ENCODE measurements around the gene CHP1.
"Not testable (repeated sequence)": the region's sequence is repeated elsewhere in the genome, so short reads cannot be mapped to it uniquely, and the experiment has no call there.

CHP1 gene

DNA sequence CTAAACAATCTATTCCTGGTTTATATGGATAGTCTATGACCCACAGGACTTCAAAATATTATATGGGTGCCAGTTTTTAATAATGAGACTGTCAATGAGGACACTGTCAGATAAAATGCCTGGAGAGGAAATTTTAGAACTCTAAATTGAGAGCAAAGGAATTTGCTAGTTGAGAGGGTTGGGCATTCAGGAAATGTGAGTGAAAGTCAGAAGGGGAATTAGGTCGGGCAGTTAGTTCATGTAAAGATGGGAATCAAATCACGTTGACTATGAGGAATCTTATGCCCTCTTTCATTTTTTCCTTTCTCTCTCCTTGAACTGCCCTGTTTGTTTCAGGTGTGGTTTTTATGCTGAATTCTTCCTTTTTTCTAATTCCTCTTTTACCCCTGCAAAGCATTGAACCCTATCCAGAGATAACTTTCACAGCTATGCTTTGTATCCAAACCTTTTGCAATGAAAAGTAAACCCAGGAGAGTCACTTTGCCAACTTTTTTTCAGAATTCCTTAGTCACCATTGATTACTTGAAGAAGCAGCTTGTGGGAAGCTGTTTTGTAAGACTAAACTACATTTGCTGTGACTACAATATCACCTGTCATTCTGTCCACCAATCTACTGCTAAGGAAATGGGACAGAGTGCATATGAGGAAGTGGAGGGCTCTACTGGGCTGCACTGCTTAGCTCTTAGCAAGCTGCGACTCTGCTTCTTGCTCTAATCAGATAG, 27.8 kb downstream of the CHP1 start:
- no peak for DNase-seq

DNA sequence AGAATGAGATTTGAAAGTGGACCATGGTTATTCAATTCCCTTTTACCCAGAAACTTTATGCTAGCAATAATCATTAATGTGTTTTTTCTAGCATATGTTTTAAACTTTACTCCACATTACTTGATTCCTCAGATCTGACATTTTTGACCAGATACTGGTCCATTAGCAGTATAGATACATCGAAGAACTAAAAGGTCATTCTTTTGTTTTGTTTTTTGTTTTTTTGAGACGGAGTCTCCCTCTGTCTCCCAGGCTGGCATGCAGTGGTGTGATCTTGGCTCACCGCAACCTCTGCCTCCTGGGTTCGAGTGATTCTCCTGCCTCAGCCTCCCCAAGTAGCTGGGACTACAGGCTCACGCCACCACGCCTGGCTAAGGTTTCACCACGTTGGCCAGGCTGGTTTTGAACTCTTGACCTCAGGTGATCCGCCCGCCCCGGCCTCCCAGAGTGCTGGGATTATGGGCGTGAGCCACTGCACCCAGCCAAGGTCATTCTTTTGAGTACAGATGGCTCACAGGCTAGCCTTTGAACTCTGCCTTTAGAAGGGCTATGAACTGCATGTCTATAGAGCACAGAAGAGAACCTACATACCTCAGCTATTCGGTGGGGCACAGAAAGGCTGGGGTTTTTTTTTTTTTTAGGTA, 28.6 kb downstream of the CHP1 start:
- DNase-seq, result no peak

DNA sequence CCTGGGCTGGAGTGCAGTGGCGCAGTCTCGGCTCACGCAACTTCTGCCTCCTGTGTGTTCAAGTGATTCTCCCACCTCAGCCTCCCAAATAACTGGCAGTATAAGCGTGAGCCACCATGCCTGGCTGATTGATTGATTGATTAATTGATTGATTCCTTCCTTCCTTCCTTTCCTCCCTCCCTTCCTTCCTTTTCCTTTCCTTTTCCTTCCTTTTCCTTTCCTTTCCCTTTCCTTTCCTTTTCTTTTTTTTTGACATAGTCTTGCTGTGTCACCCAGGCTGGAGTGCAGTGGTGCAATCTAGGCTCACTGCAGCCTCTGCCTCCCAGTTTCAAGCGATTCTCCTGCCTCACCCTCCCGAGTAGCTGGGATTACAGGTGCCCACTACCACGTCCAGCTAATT, 29.9 kb downstream of the CHP1 start:
- not testable (repeated sequence) for DNase-seq

DNA sequence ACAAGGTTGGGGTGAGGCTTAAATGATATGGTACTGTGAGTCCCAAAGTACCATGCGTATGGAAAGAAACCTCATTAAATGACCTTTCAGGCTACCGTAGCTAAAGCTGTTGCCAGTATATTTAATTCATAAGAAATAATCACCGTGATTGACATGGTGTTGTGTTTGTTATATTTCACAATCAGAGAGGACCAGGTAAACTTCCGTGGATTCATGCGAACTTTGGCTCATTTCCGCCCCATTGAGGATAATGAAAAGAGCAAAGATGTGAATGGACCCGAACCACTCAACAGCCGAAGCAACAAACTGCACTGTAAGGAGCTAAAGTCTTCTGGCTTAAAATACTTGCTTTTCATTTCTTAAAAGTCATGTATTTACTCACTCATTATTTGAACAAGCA, 31.5 kb downstream of the CHP1 start:
- no peak for DNase-seq

DNA sequence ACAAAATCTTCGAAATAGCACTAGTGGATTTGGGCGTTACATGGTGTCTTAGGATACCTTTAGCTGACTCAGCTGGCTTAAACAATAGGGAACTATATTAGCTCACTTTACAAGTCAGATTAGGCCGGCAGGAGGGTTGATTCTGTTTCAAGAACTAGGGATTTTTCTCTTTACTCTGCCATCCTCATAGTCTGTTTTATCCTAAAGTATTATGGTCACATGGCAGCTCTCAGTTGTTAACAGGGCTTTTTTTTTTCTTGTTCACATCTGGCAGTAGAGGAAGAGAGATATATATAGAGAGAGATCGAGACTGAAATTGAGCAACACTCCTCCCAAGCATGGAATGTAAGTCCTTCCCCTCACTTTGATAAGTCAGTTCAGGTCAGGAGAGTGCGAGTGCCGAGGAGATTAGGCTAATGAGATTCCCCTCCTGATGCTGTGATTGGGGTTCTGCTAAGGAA, 32.9 kb downstream of the CHP1 start:
- DNase-seq, result no peak

DNA sequence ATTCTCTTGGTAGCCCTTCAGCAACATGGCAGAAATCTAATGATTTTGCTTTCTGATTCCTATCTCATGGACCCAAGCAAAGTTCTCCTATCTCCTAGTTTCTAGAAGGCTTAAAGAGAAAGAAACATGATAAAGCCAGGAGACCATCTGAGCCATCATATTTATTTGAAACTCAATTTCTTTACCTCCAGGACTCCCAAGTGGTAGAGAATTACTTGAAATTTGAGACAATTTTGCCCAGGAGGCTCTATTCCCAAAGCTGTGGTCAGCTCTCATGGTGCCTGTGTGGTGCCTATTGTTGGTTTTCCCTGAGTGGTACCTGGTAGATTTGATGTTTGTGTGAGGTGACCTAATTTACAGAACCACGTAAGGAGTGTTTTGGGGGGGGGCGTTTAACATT, 38.8 kb downstream of the CHP1 start:
- no peak for DNase-seq

DNA sequence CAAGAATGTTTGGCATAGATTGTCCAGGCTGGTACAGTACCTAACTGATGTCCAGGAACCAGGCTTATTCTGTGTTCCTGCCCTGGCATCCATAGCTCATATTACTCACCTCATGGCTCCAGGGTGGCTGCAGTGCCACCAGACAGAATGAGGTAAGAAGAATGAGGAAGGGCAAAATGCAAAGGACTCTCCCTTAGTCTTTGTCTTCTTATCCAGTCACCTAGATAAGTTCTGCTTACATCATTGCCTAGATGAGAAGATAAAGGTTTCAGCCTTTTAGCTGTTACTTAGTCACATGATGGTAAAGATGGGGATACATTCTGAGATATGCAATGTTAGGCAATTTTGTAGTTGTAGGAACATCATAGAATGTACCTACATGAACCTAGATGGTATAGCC, 45.8 kb downstream of the CHP1 start:
- DNase-seq, result no peak

DNA sequence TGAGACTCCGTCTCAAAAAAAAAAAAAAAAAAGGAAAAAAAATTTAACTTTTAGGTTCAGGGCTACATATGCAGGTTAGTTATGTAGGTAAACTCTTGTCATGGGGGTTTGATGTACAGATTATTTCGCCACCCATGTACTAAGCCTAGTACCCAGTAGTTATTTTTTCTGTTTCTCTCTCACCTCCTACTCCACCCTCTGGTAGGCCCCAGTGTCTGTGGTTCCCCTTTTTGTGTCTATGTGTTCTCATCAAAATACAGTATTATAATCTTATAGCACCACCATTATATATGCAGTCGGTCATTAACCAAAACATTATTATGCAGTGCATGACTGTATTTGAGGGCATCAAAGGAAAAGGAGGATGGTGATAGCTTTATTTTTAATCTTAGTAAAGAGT, 47.3 kb downstream of the CHP1 start:
- DNase-seq, result no peak

DNA sequence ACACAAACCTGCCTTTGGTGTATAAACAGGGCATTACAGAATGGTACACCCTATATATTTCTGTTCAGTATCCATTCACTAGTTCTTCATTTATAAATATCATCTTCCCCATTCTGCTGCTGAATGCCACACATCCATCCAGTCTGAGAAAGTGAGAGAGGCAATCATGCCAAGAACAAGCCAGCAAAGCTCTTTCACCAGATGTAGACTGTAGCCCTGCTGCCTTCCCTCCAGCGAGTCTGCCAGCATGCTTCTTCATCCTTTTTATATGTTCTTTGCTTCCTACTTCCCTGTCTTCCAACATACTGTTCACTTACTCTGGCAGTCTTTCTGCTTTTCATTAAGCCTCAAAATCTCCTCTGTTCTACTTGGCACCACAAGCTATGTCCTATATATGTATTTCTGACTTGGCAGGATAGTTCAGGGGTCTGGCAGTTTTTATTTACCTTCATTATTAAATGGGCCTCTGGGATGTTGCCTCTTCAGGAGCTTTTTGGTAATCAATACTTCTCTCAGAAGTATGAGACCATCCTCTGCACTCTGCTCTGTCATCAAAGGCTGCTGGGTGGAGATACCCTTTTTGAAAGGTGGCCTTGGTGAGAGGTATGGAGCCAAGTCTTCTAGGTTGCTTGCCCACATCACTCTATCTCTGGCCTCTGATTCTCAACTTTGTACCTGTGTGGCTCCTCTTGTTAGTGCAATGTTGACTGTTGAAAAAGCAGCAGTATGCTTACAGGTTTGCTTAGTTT, 48.6 kb downstream of the CHP1 start:
- DNase-seq, result no peak

DNA sequence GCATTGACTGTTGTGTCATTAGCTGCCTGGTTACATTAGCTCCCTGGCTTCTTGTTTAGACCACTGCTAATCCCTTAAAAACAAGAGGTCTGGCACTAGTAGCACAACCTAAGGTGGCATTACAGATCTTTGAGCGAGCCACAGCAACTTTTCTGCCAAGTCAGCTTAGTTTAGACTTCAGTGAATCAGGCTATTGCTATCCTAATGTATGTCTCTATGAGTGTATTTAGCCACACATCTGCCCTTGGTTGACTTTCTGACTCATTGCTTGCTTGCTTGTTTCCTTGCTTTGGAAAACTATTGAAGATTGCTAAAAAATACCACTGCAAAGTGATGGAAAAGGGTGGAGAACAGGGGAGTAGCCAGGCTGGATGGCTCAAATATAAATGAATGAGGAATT, 50.2 kb downstream of the CHP1 start:
- no peak for DNase-seq

DNA sequence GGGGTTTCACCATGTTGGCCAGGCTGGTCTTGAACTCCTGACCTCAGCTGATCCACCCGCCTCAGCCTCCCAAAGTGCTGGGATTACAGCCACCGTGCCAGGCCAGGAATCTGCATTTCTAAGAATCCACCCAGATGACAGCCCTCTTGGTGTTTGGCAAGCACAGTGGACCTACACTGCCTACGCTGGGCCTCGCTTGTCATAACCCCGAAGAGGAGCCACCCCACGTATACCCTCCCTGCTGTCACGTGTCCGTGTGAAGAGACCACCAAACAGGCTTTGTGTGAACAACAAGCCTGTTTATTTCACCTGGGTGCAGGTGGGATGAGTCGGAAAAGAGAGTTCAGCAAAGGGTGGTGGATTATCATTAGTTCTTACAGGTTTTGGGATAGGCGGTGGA, 51.4 kb downstream of the CHP1 start:
- peak; percentile 27 for DNase-seq

DNA sequence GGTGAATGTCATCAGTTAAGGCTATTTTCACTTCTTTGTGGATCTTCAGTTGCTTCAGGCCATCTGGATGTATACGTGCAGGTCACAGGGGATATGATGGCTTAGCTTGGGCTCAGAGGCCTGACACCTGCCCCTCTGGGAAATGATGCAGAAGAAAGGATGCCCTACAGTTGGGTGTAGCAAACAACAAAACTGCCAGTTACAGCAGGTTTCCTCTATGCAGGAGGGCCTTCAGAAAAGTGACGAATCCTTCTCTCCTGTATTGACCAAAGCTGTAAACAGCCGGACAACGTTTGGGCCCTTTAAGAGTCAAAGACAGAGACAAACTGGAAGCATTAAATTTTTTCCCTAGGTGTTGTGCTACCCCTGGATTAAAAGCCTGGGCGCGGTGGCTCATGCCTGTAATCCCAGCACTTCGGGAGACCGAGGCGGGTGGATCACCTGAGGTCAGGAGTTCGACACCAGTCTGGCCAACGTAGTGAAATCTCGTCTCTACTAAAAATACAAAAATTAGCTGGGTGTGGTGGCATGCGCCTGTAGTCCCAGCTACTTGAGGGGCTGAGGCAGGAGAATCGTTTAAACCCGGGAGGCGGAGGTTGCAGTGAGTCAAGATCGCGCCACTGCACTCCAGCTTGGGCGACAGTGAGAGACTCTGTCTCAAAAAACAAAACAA, 52.0 kb downstream of the CHP1 start:
- peak; percentile 25 for DNase-seq

DNA sequence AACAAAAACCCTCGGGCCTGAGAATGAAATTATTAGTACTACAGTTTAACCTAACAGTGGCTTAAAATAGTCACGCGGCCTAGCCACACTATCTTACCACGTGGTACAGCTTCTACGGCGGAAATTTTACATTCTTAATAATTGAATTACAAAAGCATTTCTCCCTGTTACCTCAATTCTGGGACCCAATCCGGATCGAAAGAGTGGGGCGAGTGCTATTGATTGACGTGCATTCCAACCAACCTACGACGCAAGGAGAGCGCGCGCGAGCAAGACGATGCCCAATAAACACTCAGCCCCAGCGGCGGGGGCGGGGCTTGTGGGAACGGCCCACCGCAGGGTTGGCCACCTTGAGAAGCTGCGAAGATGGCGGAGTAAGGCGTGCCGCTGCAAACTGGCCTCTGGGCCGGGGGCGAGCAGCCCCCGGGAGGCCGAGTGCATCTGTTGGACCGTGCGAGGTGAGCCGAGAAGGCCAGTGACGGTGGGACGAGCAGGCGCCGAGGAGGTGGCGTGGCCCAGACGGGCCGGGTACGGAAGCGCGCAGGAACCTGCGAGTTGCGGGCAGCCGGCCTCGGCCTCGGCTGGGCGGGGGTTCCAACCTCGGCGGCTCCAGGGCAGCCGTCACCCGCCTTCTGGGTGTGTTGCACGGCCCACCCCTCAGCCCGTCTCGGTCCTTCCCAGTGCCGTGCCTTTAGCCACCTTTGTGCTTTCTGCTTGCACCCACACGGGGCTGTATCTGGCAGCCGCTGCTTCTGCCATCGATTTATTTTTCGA, 52.8 kb downstream of the CHP1 start:
- DNase-seq, result peak; percentile 99

DNA sequence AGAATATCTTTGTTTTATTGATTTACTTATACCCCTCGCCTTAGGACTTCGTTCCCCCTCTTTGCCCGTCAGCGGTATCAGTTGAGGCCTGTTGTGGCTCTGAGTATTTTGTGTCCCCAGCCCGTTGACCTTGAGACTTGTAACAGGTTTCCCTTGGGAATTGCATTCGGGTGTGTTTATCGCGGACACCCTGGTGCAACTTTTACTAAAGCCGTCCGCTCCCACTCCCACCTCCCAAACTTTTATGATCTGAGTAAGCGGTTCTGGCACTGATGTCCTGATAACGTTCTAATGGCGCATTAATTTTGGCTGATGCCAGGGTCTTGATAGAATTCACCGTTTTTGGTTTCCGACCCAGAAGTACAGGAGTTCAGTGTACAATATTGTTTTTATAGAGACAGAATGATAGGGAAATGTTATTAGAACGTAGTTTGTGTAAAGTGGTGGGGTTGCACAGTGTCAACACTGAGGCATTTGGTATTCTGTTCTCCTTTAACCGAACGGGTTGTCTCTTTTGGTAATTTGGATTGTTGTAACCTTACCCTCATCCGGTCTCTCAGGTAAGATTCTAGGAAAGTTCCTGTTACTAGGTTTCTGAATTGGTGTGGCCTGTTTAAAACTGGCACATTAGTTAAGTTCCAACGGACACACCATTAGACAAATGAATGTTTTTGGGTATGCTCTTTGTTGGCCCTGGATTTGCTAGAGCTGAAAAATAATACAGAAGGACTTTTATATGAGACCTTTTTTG, 53.5 kb downstream of the CHP1 start:
- DNase-seq, result peak; percentile 37

DNA sequence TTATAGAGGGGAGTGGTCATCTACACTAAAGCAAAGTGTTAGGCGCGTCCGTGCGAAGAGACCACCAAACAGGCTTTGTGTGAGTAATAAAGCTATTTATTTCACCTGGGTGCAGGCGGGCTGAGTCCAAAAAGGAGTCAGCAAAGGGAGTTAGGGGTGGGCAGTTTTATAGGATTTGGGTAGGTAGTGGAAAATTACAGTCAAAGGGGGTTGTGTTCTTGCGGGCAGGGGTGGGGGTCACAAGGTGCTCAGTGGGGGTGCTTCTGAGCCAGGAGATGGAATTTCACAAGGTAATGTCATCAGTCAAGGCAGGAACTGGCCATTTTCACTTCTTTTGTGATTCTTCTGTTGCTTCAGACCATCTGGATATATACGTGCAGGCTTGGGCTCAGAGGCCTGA, 54.2 kb downstream of the CHP1 start:
- DNase-seq, result no peak

DNA sequence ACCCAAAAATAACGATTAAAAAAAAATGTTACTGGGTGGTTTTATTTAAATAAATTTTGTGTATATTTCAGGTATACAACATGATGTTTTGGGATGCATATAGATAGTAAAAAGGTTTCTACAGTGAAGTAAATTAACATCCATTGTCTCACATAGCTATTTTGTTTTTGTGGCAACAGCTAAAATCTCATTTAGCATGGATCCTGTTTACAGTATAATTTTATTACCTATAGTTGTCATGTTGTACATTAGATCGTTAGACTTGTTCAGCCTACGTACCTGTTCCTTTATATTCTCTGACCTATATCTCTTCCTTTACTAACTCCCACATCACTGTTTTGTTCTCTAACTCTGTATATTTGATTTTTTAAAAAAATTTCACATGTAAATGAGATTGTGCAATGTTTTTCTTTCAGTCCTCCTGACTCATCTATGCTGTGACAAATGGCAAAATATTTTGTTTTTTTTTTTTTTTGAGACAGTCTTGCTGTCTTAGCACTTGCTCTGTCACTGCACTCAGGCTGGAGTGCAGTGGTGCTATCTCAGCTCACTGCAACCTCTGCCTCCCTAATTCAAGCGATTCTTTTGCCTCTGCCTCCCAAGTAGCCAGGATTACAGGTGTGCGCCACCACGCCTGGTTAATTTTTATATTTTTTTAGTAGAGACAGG, 55.7 kb downstream of the CHP1 start:
- no peak for DNase-seq

DNA sequence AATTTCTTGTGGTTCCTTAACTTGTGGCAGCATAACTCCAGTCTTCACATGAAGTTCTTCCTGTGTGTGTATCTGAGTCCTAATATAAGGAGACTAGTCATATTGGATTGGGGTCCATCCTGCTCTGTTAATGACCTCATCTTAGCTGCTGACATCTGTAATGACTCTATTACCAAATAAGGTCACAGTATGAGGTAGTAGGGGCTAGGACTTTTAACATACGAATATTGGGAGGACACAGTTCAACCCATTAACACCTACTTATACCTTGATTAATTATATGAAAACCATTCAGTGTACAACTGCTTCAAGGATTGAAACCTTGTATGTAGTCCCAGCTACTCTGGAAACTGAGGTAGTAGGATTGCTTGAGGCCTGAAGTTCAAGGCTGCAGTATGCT, 57.4 kb downstream of the CHP1 start:
- no peak for DNase-seq

DNA sequence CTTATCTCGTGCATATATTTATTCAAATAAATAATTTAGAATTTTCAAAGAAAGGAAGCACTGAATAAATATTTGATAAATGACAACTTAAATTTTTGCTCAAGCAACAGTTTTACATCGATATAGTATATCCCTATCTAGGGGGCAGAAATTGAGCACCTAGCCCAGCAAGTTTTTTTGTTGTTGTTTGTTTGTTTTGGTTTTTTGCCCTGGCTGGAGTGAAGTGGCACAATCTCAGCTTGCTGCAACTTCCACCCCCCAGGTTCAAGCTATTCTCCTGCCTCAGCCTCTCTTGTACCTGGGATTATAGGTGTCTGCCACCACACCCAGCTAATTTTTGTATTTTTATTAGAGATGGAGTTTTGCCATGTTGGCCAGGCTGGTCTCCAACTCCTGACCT, 58.9 kb downstream of the CHP1 start:
- DNase-seq, result no peak

DNA sequence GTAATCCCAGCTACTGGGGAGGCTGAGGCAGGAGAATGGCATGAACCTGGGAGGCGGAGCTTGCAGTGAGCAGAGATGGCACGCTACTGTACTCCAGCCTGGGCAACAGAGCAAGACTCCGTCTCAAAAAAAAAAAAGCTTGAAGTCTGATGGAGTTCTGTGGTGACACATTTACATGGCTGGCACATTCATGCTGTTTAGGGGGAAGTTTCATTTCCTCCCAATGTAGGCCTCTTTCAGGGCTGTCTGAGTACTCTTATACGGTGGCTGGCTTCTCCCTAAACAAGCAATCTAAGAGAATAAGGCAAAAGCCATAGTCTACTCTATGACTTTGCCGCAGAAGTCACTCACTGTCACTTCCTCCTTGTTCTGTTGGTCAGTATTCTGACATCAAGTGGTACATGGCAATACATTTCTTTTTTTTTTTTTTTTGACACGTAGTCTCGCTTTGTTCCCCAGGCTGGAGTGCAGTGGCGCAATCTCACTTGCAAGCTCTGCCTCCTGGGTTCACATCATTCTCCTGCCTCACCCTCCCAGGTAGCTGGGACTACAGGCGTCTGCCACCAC, 60.1 kb downstream of the CHP1 start:
- DNase-seq, result no peak

DNA sequence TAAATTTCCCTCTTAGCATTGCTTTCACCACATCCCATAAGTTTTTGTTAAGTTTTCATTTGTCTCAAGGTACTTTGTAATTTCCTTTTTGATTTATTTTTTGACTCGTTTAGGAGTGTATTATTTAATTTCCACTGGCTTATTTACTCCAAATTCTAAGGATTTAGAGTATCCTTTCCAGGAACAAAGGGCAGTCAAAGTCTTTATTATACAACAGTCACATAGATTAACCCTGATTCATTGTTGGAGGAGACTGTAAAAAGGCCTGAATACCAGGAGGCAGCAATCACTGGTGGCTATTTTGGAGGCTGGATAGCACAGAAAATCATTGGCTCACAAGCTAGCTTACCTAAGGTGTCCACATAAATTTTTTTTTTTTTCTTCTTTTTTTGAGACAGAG, 61.5 kb downstream of the CHP1 start:
- DNase-seq, result no peak

DNA sequence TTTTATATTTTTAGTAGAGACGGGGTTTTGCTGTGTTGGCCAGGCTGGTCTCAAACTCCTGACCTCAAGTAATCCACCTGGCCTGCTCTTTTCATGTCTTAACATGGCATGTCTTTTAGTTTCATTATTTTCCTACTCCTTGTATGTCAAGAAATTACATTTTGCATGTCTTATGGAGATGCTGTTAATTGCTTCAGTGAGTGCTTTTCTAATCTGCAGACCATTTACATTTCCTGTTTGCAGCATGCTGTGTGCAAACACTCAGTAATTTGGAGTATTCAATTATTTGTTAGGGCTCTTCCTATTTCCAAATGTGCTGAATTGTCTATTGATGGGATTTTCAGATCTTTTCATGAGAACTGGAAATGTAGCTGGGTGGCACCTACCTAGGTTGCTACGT, 70.1 kb downstream of the CHP1 start:
- not testable (repeated sequence) for DNase-seq
